NCI-H1694 (cell line): ENCODE data around the gene AP2A2.
"Not testable (repeated sequence)": the region's sequence is repeated elsewhere in the genome, so short reads cannot be mapped to it uniquely, and the experiment has no call there.

Experiments used
- DNase-seq: peaks from one replicate; lab custom pipeline; 2025; lab: John Stamatoyannopoulos, UW

The AP2A2 gene

GRCh38 chr11:954392-955153 is 28.9 kb downstream of the AP2A2 start:
- DNase-seq: no peak

GRCh38 chr11:955154-956063 is 29.7 kb downstream of the AP2A2 start:
- DNase-seq: no peak

- no peak for DNase-seq
Observed at GRCh38 chr11:957212-957920, 31.7 kb downstream of the AP2A2 start.

GRCh38 chr11:958101-958500 is 32.4 kb downstream of the AP2A2 start:
- DNase-seq: no peak

GRCh38 chr11:959027-959426 is 33.4 kb downstream of the AP2A2 start:
- DNase-seq: no peak

- no peak for DNase-seq
Observed at GRCh38 chr11:959608-960007, 33.9 kb downstream of the AP2A2 start.

GRCh38 chr11:961310-961920 is 35.7 kb downstream of the AP2A2 start:
- not testable (repeated sequence) for DNase-seq

- DNase-seq: no peak
Observed at GRCh38 chr11:961921-962320, 36.3 kb downstream of the AP2A2 start.

GRCh38 chr11:962688-963087 is 37.0 kb downstream of the AP2A2 start:
- no peak for DNase-seq

GRCh38 chr11:963852-964251 is 38.2 kb downstream of the AP2A2 start:
- no peak for DNase-seq

- DNase-seq: no peak
Observed at GRCh38 chr11:965206-965775, 39.6 kb downstream of the AP2A2 start.

- no peak for DNase-seq
Observed at GRCh38 chr11:967995-968751, 42.5 kb downstream of the AP2A2 start.

- no peak for DNase-seq
Observed at GRCh38 chr11:968822-969221, 43.2 kb downstream of the AP2A2 start.

- DNase-seq: no peak
Observed at GRCh38 chr11:969651-970205, 44.1 kb downstream of the AP2A2 start.

- DNase-seq: no peak
Observed at GRCh38 chr11:970319-970871, 44.7 kb downstream of the AP2A2 start.

- DNase-seq: no peak
Observed at GRCh38 chr11:971092-971690, 45.5 kb downstream of the AP2A2 start.

GRCh38 chr11:971731-972365 is 46.2 kb downstream of the AP2A2 start:
- DNase-seq: no peak

GRCh38 chr11:972523-973211 is 47.0 kb downstream of the AP2A2 start:
- DNase-seq: no peak

- DNase-seq: no peak
Observed at GRCh38 chr11:973237-973636, 47.6 kb downstream of the AP2A2 start.
